Activated T-helper 2 cell treated with anti-CD3 and anti-CD28 coated beads, Interferon-gamma antibody, Interleukin-2, Interleukin-4, amounts not matched to agents 10 μg/mL and 5 μg/mL and 100 μg/mL, durations not matched to agents 14 hours and 24 hours and 36 hours (primary cell): Measurements from ENCODE around the gene CYB5B. TPM values are rescaled to one million over a fixed set of nuclear protein-coding genes. Genes with fewer than 3 reads are reported as not detected.

Experiments used
- DNase-seq: peaks from one replicate; pipeline ENCODE4 v3.0.0; 2021; ENCODE audit warnings: low spot score
- H3K27ac Mint-ChIP-seq: one replicate; pipeline ENCODE4 v1.8.0; 2021; ENCODE audit warnings: mixed read lengths
- H3K27me3 Mint-ChIP-seq: one replicate; pipeline ENCODE4 v1.8.0; 2021; ENCODE audit warnings: low read depth, mixed read lengths
- H3K36me3 Mint-ChIP-seq: one replicate; pipeline ENCODE4 v1.8.0; 2021; ENCODE audit warnings: low read depth, mixed read lengths
- H3K4me1 Mint-ChIP-seq: one replicate; pipeline ENCODE4 v1.8.0; 2021; ENCODE audit warnings: low read depth, mixed read lengths
- H3K4me3 Mint-ChIP-seq: one replicate; pipeline ENCODE4 v1.8.0; 2021; ENCODE audit warnings: low read depth, mild to moderate bottlenecking, moderate library complexity, mixed read lengths
- H3K9me3 Mint-ChIP-seq: one replicate; pipeline ENCODE4 v1.8.0; 2021; ENCODE audit warnings: mixed read lengths
- intact Hi-C: fragments of 100-400 bp; cut with micrococcal nuclease; formaldehyde crosslinking; loops from one replicate; pipeline ENCODE4 v1.15.1; 2023
- total RNA-seq: library from RNA; stranded (reverse); gene quantifications from 2 replicates; pipeline ENCODE4 v1.2.3, GENCODE V29; 2022

The CYB5B gene
- total RNA-seq, 1 donor from 2014 or later, result 201 TPM

DNA sequence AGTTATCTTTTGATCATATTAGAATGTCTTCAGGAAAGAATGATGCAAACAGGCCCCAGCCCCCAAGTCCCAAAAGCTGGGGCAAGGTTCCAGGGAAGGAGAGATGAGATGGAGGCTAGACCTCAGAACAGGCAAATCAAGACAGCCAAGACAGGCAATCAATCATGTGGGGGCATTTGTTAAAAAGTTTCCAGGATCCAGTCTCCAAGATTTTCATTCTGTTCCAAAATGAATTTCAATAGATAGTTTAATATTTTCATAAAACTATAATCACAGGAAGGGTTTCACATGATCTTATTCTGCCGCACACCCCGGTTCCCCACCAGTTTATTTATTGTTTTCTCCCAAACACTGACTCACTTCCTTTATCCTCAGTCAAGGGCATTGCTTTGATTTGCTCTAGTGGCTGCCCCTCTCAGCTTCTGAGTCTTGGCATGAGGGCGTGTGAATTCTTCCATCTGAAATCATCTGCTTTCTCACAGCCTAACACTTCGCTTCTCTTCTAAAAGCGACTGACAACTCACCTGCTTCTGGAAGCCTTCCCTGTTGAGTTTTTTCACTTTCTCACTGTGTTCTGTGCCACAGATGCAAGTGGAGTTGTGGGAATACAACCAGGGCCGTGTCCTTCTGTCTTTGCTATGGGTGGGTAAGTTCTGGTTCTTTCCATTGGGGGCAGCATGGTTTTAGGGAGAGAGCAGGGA is 26.4 kb upstream of the CYB5B start:
- intact Hi-C loops, result loop anchor here (2.0 to 5.0 kb wide), 2 partner anchors 27 to 69 kb away; partner anchors contain the start of gene CYB5B
- peaks cover 5% of the 10 kb centered on the region for H3K27me3 Mint-ChIP-seq
- peak overlapping the region; percentile 7 for H3K27ac Mint-ChIP-seq
- no peak overlapping the region for H3K4me3 Mint-ChIP-seq
- peaks cover 30% of the 10 kb centered on the region for H3K4me1 Mint-ChIP-seq
- no peak for DNase-seq
- no peaks in the 10 kb centered on the region for H3K9me3 Mint-ChIP-seq
- no peaks in the 10 kb centered on the region for H3K36me3 Mint-ChIP-seq

DNA sequence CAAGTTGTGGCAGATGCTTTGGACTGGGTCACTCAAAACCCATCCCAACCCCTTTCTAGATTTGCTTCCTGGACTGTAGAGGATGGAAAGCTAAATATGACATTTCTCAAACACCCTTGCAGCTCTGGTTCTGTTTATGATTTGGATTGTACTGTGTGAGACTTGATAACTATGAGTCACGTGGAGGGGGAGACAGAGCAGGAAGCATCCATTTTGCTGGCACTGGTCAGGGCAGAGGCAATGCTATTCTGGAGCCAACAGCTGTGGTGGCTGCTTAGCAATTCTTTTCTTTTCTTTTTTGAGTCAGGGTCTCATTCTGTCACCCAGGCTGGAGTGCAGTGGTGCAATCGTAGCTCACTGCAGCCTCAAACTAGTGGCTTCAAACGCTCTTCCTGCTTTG is 25.1 kb upstream of the CYB5B start:
- Mint-ChIP-seq H3K36me3 (no peaks in the 10 kb centered on the region), H3K4me1 (peaks cover 30% of the 10 kb centered on the region), H3K27me3 (no peaks in the 10 kb centered on the region), H3K9me3 (no peaks in the 10 kb centered on the region), H3K4me3 (no peak overlapping the region), H3K27ac (no peak overlapping the region)
- intact Hi-C loops, result loop anchor here (5.0 kb wide), 1 partner anchor 68 kb away; no protein-coding TSS in a partner anchor
- DNase-seq, result no peak

DNA sequence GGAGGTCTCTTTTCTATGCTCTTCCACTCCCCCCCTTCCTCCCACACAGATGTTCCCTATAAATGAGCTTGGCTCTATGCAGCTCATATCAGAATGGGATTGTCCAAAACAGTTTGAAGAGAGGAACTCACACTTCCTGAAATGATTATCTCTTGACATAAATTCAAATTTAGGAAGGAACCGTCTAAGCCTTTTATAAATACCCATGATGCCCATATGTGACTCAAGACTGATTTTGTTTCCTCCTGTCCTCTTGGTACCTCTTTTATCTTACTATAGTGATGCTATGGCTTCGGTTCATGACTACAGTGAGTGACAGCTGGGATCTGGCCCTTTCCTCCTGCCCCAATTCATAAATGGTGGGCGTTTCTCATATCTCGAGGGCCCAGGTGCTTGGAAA is 22.0 kb upstream of the CYB5B start:
- DNase-seq, result no peak
- intact Hi-C loops, result no loop called here
- H3K36me3 Mint-ChIP-seq, result no peaks in the 10 kb centered on the region
- no peaks in the 10 kb centered on the region for H3K9me3 Mint-ChIP-seq
- peaks cover 19% of the 10 kb centered on the region for H3K4me1 Mint-ChIP-seq
- no peak overlapping the region for H3K4me3 Mint-ChIP-seq
- no peak overlapping the region for H3K27ac Mint-ChIP-seq
- no peaks in the 10 kb centered on the region for H3K27me3 Mint-ChIP-seq

DNA sequence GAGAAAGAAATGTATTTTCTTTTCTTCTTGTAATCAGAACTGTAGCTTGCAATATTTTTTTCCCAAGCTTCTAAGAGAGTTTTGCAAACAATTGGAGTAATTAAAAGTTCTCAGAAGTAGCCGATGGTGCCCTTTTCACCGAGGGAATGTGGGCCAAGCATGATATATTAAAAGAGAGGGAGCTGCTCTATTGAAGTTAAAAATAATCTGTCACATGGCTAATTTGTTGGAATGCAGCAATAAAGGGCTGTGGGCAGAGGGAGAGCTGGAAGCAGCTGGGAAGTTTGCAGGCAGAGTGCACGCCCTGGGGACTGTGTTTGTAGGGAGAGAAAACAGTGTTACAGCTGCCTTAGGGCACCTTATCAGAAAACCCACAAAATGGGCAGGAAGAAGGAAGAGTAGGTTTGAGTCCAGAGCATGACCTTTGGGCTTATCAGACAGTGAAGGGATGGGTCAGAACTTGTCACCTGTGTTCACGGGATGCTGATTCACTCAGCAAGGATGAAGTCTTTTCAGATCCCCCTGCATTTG is 20.1 kb upstream of the CYB5B start:
- intact Hi-C loops, result no loop called here
- Mint-ChIP-seq H3K4me3 (no peak overlapping the region), H3K27me3 (no peaks in the 10 kb centered on the region), H3K4me1 (peaks cover 9% of the 10 kb centered on the region), H3K27ac (no peak overlapping the region), H3K36me3 (no peaks in the 10 kb centered on the region), H3K9me3 (no peaks in the 10 kb centered on the region)
- DNase-seq, result no peak

DNA sequence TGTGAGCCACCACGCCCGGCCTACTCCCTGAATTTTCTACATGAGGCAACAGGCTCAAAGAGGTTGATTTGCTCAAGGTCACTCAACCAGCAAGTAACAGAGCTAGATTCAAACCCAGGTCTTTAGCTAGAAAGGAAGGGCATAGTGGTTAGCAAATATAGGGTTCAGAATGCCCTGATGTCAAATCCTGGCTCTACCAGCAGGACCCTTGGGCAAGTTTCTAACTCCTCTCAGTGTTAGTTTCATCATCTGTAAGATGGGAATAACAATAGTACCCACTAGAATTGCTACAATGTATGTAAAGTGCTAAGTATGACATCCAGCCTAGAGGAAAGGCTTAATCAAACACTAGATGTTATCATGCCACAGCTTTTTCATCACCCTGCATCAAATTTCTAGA is 19.1 kb upstream of the CYB5B start:
- Mint-ChIP-seq H3K4me1 (peaks cover 6% of the 10 kb centered on the region), H3K27ac (no peak overlapping the region), H3K36me3 (no peaks in the 10 kb centered on the region), H3K4me3 (no peak overlapping the region), H3K27me3 (no peaks in the 10 kb centered on the region), H3K9me3 (no peaks in the 10 kb centered on the region)
- DNase-seq, result no peak
- intact Hi-C loops, result no loop called here

DNA sequence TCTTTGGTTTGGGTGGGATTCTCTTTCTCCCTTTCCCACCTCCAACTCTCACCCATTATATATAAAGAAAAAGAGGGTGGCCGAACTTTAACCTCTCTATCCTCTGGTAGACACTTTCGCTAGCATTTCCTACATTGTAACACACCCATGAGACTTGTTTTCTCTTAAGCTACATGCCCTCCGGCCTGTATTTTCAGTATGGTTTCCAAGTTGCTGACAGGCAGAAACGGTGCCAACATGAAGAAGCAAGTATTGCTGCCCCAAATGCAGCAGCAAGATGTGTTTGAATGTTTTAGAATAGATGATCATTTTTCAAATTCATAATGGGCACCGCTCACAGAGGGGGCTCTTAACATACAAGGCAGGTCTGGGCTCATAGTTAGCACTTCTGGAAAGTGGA is 18.7 kb upstream of the CYB5B start:
- H3K27ac Mint-ChIP-seq, result no peak overlapping the region
- H3K36me3 Mint-ChIP-seq, result no peaks in the 10 kb centered on the region
- no peaks in the 10 kb centered on the region for H3K9me3 Mint-ChIP-seq
- no peaks in the 10 kb centered on the region for H3K27me3 Mint-ChIP-seq
- peaks cover 8% of the 10 kb centered on the region for H3K4me1 Mint-ChIP-seq
- intact Hi-C loops, result no loop called here
- DNase-seq, result no peak
- no peak overlapping the region for H3K4me3 Mint-ChIP-seq

DNA sequence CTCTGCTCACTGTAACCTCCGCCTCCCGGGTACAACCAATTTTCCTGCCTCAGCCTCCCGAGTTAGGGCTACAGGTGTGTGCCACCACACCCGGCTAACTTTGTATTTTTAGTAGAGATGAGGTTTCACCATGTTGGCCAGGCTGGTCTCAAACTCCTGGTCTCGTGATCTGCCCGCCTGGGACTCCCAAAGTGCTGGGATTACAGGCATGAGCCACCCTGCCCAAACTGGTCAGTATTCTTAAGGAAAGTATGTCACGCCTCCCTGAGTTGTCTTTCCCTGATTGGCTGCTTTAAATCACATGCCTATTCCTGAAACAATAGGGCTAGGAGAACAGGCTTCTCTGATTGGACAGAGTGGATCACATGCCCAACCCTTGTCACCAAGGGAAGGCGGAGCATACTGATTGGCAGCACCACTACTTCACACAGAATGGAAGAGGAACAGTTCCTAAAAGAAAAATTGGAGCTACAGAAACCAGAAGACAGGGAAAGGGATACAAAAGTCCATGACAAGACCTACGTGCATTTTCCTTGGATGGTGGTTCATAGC is 17.6 kb upstream of the CYB5B start:
- Mint-ChIP-seq H3K36me3 (no peaks in the 10 kb centered on the region), H3K4me3 (no peak overlapping the region), H3K27me3 (no peaks in the 10 kb centered on the region), H3K4me1 (peaks cover 15% of the 10 kb centered on the region), H3K27ac (no peak overlapping the region), H3K9me3 (no peaks in the 10 kb centered on the region)
- intact Hi-C loops, result no loop called here
- DNase-seq, result no peak

DNA sequence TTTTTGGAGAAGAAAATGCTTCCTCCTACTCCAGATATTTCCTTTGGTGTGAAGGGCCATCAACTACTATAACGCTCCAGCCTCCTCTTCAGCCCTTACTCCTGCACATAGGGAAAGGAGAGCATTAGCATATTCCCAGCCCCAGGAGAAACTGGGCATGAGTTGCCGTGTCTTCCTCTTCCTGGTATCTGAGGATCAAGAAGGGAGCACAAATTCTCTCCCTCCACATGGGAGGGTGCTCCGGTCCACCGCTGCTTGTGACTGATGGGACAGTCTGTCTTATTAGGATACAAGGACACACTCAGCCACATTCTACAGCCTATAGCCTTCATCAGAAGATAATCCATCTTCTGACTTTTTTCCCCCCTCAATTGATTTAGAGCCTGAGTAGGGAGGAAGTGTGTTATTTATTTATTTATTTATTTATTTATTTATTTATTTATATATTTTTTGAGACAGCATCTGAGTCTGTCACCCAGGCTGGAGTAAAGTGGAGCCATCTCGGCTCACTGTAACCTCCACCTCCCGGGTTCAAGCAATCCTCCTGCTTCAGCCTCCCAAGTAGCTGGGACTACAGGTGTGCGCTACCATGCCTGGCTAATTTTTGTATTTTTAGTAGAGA is 16.6 kb upstream of the CYB5B start:
- H3K4me3 Mint-ChIP-seq, result no peak overlapping the region

DNA sequence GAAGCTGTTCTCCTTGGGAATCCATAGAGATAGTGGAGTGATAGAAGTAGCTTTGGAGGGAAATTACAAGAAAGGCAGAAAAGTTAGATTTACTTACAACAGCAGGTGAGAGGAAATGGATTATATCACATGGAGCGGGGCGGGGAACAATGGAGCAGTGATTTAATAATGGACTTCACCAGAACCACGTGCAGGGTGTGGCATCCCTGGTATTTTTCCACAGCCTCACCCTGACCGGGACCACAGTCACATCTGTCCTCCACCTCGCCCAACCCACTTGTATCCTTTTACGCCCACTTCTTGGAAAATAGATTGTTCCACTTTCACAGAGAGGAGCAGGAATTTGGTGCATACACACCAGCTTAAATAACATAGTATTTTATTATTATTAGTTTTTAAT is 15.9 kb upstream of the CYB5B start:
- no peaks in the 10 kb centered on the region for H3K36me3 Mint-ChIP-seq
- H3K27ac Mint-ChIP-seq, result no peak overlapping the region
- DNase-seq, result no peak
- no peaks in the 10 kb centered on the region for H3K27me3 Mint-ChIP-seq
- no peak overlapping the region for H3K4me3 Mint-ChIP-seq
- H3K9me3 Mint-ChIP-seq, result no peaks in the 10 kb centered on the region
- H3K4me1 Mint-ChIP-seq, result peaks cover 12% of the 10 kb centered on the region
- intact Hi-C loops, result no loop called here

More for the DNA sequence above, 16.6 kb upstream of the CYB5B start:
- intact Hi-C loops, result no loop called here
- no peak for DNase-seq
- Mint-ChIP-seq H3K36me3 (no peaks in the 10 kb centered on the region), H3K27me3 (no peaks in the 10 kb centered on the region), H3K27ac (no peak overlapping the region), H3K4me1 (peaks cover 12% of the 10 kb centered on the region), H3K9me3 (no peaks in the 10 kb centered on the region)

DNA sequence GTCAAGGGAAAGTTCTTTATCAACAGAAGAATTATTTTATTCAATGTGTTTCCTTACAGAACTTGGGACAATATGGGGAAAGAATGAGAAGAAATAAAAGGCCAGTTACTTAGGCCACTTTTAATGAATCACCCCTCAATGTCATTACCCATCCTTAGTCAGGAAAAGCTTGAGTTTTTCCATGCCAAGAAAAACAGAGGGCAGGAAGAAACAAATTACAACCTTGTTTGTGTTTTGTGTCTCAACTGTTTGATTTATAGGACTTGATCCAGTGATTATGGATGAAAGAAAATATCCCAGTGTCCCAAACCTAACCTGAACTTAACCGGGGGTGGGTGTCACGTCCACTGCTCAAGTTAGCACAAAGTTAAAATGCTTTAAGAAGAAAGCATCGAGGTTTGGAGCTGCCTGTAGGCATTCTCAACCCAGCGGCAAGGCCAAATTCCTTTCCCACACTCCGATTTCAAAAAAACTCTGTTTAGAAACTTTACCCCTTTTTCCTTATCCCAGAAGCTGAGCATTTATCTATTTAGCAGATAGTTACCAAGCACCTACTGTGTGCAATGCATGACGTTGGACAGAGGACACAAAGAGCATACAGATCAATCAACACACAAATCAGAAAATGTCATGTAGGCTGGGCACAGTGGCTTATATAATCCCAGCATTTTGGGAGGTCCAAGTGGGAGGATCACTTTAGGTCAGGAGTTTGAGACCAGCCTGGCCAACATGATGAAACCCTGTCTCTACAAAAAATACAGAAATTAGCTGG is 14.0 kb upstream of the CYB5B start:
- H3K9me3 Mint-ChIP-seq, result no peaks in the 10 kb centered on the region
- H3K27ac Mint-ChIP-seq, result no peak overlapping the region
- no peaks in the 10 kb centered on the region for H3K36me3 Mint-ChIP-seq
- H3K4me3 Mint-ChIP-seq, result no peak overlapping the region
- no peak for DNase-seq
- intact Hi-C loops, result no loop called here
- H3K4me1 Mint-ChIP-seq, result peaks cover 12% of the 10 kb centered on the region
- no peaks in the 10 kb centered on the region for H3K27me3 Mint-ChIP-seq

DNA sequence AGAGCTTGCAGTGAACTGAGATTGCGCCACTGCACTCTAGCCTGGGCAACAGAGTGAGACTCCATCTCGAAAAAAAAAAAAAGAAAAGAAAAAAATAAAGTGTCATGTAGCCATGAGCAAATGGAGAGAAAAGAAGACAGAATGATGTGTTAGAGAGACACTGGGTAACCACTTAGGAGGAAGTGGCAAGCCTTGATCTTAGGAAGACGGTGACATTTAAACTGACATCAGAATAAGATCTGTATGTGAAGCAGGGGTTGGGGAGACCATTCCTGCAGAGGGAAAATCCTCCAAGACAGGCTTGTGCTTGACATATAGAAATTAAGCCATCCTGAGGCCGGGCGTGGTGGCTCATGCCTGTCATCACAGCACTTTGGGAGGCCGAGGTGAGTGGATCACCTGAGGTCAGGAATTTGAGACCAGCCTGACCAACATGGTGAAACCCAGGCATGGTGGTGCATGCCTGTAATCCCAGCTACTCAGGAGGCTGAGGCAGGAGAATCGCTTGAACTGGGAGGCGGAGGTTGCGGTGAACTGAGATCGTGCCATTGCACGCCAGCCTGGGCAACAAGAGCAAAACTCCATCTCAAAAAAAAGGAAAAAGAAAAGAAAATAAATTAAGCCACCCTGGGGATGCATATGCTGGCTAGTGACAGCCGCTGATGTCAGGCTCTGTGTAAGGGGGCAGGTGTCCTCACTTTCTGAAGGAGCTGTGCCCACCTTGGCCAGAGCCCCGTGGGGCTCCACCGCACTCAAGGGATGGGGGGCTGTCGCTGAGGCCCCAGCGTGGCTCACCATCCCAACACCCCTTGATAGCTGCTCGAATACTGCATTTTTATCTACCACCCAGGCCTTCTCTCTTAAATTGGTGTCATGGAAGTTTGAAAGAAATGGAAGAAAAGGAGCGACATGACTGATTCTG is 13.1 kb upstream of the CYB5B start:
- Mint-ChIP-seq H3K4me1 (peaks cover 12% of the 10 kb centered on the region), H3K4me3 (no peak overlapping the region), H3K36me3 (no peaks in the 10 kb centered on the region), H3K27ac (peak overlapping the region; percentile 51), H3K9me3 (no peaks in the 10 kb centered on the region), H3K27me3 (no peaks in the 10 kb centered on the region)
- intact Hi-C loops, result no loop called here
- DNase-seq, result no peak

DNA sequence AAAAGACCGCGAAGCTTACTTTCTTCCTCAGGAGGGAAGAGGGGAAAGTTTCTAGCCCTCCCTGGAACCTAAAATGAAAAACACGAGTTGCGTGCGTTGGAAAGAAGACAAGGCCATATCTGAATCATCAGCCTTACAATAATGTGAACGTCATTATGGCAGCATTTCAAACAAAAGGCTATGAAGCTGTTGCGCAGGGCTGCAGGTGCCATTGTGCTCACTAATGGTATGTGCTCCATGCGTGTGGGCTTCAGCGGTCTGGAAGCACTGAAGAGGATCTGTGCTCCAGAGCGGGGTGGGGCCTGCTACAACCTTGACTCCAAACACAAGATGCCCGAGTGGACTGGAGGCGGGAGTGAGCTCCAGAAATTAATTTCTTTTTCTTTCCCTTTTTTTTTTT is 12.1 kb upstream of the CYB5B start:
- no peaks in the 10 kb centered on the region for H3K27me3 Mint-ChIP-seq

More for the DNA sequence above, 12.1 kb upstream of the CYB5B start:
- H3K4me3 Mint-ChIP-seq, result no peak overlapping the region
- no peak for DNase-seq
- H3K9me3 Mint-ChIP-seq, result no peaks in the 10 kb centered on the region
- no peaks in the 10 kb centered on the region for H3K36me3 Mint-ChIP-seq
- no peak overlapping the region for H3K27ac Mint-ChIP-seq
- intact Hi-C loops, result no loop called here
- peaks cover 12% of the 10 kb centered on the region for H3K4me1 Mint-ChIP-seq
